ENCODE results near the gene METTL1. TPM values are rescaled to one million over a fixed set of nuclear protein-coding genes. Genes with fewer than 3 reads are reported as not detected.
A peak's percentile ranks its signal among the peaks of the same experiment; 100 is the strongest.

METTL1 gene
- total RNA-seq, 1 donor from 2014 or later, result 14.4 TPM

- Histone ChIP-seq H3K27me3 (ENCODE audit: low read depth) (peaks cover 4% of the 10 kb centered on the region), H3K27ac (peak overlapping the region; percentile 60)
Observed at GRCh38 chr12:57726151-57726883, 45.6 kb downstream of the METTL1 start.

GRCh38 chr12:57725851-57726150, 46.1 kb downstream of the METTL1 start:
- ATAC-seq, result no peak
- intact Hi-C loops (cut with DNase I), result no loop called here
- H3K4me3 ChIP-seq, result peak overlapping the region; percentile 75
- H3K27me3 ChIP-seq (ENCODE audit: low read depth), result peaks cover 1% of the 10 kb centered on the region
- H3K4me1 ChIP-seq, result peaks cover 8% of the 10 kb centered on the region
- no peak for DNase-seq
- TF ChIP-seq CTCF (IDR thresholded peaks at IDR 0.05), result no peak
- peaks cover 13% of the 10 kb centered on the region for H3K36me3 ChIP-seq
- no peaks in the 10 kb centered on the region for H3K9me3 ChIP-seq
- H3K27ac ChIP-seq, result peak overlapping the region; percentile 60

More at GRCh38 chr12:57726151-57726883, 45.6 kb downstream of the METTL1 start:
- peak; percentile 86 to 87 for ATAC-seq
- DNase-seq, result peak; percentile 84
- Histone ChIP-seq H3K4me1 (peaks cover 8% of the 10 kb centered on the region), H3K4me3 (peak overlapping the region; percentile 75), H3K36me3 (peaks cover 9% of the 10 kb centered on the region), H3K9me3 (no peaks in the 10 kb centered on the region)
- TF ChIP-seq CTCF (IDR thresholded peaks at IDR 0.05), result peak; percentile 77
- intact Hi-C loops (cut with DNase I), result no loop called here

GRCh38 chr12:57724936-57725740, 46.8 kb downstream of the METTL1 start:
- intact Hi-C loops (cut with DNase I), result no loop called here
- DNase-seq (no peak), ATAC-seq (no peak)
- no peak for TF ChIP-seq CTCF (IDR thresholded peaks at IDR 0.05)
- Histone ChIP-seq H3K27ac (no peak overlapping the region), H3K4me1 (peaks cover 8% of the 10 kb centered on the region), H3K27me3 (ENCODE audit: low read depth) (no peaks in the 10 kb centered on the region), H3K9me3 (no peaks in the 10 kb centered on the region), H3K36me3 (peaks cover 20% of the 10 kb centered on the region), H3K4me3 (no peak overlapping the region)

GRCh38 chr12:57724003-57724935, 47.6 kb downstream of the METTL1 start:
- ATAC-seq, result no peak
- DNase-seq, result no peak
- Histone ChIP-seq H3K4me1 (peaks cover 8% of the 10 kb centered on the region), H3K27ac (no peak overlapping the region), H3K27me3 (ENCODE audit: low read depth) (no peaks in the 10 kb centered on the region), H3K36me3 (peaks cover 29% of the 10 kb centered on the region), H3K4me3 (no peak overlapping the region), H3K9me3 (no peaks in the 10 kb centered on the region)
- intact Hi-C loops (cut with DNase I), result no loop called here
- TF ChIP-seq CTCF (IDR thresholded peaks at IDR 0.05), result no peak

GRCh38 chr12:57723630-57723962, 48.3 kb downstream of the METTL1 start:
- ATAC-seq (no peak), DNase-seq (no peak)
- intact Hi-C loops (cut with DNase I), result no loop called here
- Histone ChIP-seq H3K27ac (no peak overlapping the region), H3K4me3 (no peak overlapping the region), H3K36me3 (peaks cover 35% of the 10 kb centered on the region), H3K9me3 (no peaks in the 10 kb centered on the region), H3K27me3 (ENCODE audit: low read depth) (no peaks in the 10 kb centered on the region), H3K4me1 (peaks cover 8% of the 10 kb centered on the region)
- no peak for TF ChIP-seq CTCF (IDR thresholded peaks at IDR 0.05)

All from lower lobe of right lung (tissue), 2 donors.